ENCODE measurements around the gene COPA.
"Not testable (repeated sequence)": the region's sequence is repeated elsewhere in the genome, so short reads cannot be mapped to it uniquely, and the experiment has no call there.

Gene COPA

GRCh38 chr1:160342953-160343869, at the start of gene COPA, which contains the start of gene NCSTN:
Gene COPA, minus strand, starts transcription at chr1:160343250. Its CDS starts 80 bp downstream, at chr1:160343170.
Gene NCSTN, plus strand, starts transcription at chr1:160343383. Its CDS starts 14 bp downstream, at chr1:160343397.
- DNase-seq (ENCODE audit: low read depth): peak; percentile 83

DNA sequence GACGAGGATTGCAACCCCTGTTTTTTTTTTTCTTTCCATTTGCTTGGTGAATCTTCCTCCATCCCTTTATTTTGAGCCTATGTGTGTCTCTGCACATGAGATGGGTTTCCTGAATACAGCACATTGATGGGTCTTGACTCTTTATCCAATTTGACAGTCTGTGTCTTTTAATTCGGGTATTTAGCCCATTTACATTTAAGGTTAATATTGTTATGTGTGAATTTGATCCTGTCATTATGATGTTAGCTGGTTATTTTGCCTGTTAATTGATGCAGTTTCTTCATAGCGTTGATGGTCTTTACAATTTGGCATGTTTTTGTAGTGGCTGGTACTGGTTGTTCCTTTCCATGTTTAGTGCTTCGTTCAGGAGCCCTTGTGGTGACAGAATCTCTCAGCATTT, 45.4 kb upstream of the COPA start:
- DNase-seq (ENCODE audit: low read depth): not testable (repeated sequence)

DNA sequence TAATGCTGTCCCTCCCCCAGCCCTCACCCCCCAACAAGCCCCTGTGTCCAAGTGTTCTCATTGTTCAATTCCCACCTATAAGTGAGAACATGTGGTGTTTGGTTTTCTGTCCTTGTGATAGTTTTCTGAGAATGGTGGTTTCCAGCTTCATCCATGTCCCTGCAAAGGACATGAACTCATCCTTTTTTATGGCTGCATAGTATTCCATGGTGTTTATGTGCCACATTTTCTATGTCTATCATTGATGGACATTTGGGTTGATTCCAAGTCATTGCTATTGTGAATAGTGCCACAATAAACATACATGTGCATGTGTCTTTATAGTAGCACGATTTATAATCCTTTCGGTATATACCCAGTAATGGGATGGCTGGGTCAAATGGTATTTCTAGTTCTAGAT, 41.8 kb upstream of the COPA start:
- not testable (repeated sequence) for DNase-seq (ENCODE audit: low read depth)

DNA sequence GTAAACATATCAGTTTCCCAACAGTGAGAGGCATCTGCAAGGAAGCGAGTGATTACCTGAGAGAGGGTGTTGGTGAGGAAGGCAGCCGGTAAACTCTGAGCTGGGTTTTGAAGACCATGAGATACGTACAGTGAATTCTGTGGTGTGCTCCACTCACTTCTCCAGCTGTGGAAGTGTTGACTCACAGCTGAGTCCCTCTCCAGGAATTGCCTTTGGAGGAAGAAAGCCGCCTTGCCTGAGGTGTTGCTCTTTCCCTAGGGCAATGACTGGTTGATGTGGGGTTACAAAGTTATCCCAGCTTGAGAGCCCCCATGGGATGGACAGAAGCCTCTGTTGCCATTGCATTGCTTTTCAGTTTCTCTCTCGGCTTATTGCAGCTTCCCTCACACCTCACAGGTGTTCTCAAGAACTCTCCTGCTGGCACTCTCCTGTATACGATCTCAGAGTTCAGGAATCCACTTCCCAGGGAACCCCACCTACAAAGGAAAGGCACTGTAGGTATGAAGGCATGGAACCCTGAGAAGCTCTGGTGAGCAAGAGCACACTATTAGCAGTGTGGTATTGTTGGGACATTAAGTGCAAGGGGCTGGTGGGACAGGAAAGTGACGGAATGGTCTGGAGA, 34.6 kb upstream of the COPA start:
- DNase-seq (ENCODE audit: low read depth): no peak

DNA sequence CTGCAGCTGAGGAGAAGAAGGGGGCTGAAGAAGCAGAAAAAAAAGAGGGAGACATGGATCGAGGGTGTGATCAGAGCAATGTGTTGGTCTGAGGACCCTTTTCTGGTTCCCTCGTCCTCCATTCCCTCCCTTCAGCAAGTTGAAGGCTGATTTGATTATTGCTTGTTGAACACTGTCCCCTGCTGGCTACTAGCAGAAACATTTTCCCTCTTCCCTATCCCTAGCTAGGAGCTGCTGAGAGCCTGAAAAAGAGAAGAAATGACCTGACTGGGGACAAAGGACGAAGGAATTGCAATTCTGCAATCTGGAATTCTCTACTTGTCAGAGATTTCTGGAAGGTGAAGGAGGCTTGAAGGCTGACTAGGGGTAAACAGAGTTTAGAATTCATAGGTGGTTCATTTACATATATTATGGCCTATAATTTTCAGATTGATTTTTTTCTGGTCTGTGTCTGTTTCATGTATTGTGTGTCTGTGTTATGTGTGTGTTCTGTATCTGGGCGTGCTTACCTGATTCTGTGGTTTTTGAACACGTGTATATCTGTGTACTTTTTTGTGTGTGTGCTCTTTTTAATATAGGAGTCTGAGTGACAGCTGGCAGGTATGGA, 33.6 kb upstream of the COPA start:
- no peak for DNase-seq (ENCODE audit: low read depth)

DNA sequence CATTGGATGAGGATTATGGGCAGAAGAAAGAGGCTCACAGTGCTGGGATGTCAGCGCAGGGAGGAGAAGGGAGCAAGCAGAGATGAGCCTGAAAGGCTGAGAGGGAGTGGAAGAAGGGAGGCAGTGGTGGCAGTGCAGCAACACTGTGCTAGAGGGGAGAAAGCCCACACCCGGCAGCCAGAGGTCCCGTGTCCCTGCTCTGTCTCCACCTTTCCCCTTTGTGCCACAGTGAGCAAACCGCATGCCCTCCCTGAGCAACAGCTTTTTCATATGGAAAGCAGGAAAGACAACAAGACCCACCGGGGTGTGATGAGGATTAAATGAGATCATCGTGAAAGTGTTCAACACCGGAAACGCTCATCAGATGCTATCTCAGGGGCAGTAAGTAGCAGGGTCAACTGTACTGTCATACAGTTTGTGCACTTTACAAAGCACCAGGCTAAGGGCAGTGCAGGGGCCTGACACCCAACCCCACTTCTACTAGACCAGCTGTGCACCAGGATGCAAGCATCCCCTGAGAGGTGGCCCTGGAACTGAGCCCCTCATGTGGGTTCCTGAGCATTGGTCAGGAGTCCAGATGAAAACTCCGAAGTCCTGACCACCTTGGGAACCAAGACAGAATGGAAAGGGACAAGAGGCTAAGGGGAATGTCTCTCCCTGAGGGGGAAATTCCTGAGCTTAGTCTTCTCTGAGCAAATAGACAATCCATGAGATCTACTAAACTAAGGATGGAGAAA, 32.9 kb upstream of the COPA start:
- no peak for DNase-seq (ENCODE audit: low read depth)

- no peak for DNase-seq (ENCODE audit: low read depth)
These were observed 31.5 kb upstream of the COPA start for GRCh38 chr1:160374306-160375110.

GRCh38 chr1:160373696-160374095, 30.6 kb upstream of the COPA start:
- no peak for DNase-seq (ENCODE audit: low read depth)

DNA sequence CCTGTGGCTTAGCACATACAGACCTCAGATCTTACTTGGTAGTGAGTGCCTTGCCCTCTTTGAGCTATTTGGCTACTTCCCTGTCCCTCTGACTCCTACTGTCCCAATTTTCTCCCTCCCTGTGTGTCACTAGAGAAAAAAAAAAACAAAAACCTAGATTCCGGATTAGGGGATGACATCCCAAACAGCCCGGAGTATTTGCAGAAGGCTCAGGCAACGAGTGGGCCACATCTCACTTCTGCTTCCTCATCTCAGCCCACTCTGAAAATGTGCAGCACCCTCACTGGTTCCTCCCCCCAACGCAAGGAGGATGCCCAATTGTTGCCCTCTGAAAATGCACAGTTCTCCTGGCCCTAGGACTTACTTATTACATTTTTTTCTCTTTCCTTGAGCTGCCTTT, 28.7 kb upstream of the COPA start:
- no peak for DNase-seq (ENCODE audit: low read depth)

DNA sequence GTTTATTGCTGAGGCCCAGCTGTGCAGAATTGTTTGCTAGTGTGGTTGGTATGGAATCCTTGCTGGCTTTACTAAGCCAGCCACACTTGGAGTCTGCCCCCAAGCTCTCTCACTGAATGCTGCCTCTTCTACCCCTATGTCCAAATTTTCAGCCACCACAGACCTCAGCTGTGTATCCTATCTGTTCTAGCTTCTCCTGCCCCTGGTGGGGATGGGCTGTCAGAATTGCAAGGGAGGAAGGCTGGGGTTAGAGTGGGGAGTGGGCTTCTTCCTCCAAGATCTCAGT, 28.2 kb upstream of the COPA start:
- DNase-seq (ENCODE audit: low read depth): no peak

DNA sequence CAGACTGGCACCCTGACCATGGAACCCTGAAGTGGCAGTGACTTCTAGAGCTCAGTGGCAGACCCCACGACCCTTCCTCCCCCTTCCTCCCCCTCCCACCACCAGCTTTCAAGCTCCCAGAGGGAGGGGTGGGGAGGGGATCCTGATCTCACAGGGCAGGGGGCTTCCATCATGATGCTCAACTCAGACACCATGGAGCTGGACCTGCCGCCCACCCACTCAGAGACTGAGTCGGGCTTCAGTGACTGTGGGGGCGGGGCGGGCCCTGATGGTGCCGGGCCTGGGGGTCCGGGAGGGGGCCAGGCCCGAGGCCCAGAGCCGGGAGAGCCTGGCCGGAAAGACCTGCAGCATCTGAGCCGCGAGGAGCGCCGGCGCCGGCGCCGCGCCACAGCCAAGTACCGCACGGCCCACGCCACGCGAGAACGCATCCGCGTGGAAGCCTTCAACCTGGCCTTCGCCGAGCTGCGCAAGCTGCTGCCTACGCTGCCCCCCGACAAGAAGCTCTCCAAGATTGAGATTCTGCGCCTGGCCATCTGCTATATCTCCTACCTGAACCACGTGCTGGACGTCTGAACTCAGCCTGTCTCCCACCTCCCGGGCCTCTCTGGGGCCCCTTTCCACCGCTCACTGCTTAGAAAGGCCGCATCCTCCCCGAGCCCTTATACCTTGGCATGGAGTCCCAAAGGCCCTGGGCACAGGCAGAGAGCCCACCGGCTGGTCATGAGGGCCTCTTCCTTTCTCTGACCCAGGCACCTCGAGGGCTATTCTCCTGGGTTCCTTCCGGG, 27.7 kb upstream of the COPA start:
- DNase-seq (ENCODE audit: low read depth): no peak

DNA sequence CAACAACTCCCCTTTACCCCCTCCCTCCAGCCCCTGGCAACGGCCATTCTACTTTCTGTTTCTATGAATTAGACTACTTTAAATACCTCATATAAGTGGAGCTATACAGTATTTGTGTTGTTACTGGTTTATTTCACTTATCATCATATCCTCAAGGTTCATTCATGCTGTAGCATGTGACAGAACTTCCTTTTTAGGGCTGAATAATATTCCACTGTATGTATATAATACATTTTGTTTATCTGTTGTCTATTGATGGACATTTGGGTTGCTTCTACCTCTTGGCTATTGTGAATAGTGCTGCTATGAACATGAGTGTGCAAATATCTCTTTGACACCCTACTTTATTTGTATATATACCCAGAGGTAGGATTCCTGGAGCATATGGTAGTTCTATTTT, 26.0 kb upstream of the COPA start:
- no peak for DNase-seq (ENCODE audit: low read depth)

GRCh38 chr1:160367934-160368923, 25.2 kb upstream of the COPA start:
- DNase-seq (ENCODE audit: low read depth): no peak

GRCh38 chr1:160367516-160367900, 24.5 kb upstream of the COPA start:
- no peak for DNase-seq (ENCODE audit: low read depth)

DNA sequence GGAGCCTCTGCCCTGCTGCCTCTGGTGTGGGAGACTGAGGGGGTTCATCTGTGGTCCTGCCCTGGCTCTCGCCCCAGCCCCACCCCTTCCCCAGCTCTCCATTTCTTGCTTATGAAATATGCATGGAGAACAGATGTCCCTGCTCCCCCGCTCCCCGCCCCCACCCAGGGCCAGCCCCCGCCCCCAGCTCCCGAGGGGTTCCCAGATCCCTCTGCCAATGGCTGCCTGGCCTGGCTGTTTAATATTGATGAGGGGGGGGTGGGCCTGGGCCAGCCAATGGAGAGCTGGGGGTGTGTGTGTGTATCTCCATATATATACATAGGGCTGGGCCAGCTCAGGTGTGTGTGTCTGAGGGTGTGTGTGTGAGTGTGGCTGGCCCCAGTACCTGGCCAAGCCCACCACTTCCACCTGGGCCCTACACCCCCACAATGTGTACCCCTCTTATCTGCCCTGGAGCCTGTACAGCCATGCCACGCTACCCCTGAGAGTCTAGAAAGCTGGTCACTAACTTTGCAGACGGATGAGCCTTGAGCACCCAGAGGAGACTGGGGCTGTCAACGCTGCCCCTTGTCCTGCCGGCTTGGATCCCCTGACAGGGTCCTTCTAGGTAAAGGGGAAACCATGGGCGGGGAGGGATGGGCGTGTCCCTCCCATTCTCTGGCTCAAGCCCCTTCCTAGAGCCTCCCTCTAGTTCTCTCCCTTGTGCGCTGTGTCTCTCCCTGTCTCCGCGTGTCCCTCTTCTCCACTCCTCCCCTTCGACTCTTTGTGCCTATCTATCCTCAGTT, 23.9 kb upstream of the COPA start, which contains the start of gene NHLH1:
Gene NHLH1 (plus strand): TSS at position 341 of the 785 bp plus-strand sequence. CDS start 3,661 bp downstream, outside the sequence.
- DNase-seq (ENCODE audit: low read depth): no peak

GRCh38 chr1:160365325-160365724, 22.3 kb upstream of the COPA start:
- no peak for DNase-seq (ENCODE audit: low read depth)

- no peak for DNase-seq (ENCODE audit: low read depth)
These were observed 21.1 kb upstream of the COPA start for GRCh38 chr1:160363951-160364735.

DNA sequence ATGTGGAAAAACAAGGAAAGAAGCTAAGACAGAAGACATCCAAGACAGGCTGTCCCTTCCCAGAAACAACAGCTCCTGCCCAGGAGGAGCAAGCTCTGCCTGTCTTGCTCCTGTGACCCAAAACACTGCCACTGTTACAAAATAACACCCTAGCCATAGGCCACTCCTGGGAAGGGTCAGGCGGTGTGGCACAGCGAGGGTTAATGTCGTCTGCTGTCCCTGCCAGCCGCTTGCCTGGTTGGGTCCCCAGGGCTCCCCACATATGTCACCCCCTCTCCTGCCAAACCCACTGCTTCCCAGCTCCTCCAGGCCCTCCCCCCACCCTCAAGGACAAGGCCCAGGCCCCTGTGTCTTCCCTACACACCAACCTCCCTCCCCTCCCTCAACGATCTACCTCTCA, 20.0 kb upstream of the COPA start:
- DNase-seq (ENCODE audit: low read depth): no peak

All from activated gamma-delta T cell treated with anti-CD3 and anti-CD28 coated beads, Interleukin-2, amount 50 U/mL, for 16 hours (primary cell).